Measurements from ENCODE around the gene LRRC61. TPM values are rescaled to one million over a fixed set of nuclear protein-coding genes. Genes with fewer than 3 reads are reported as not detected.
"Not testable (repeated sequence)": the region's sequence is repeated elsewhere in the genome, so short reads cannot be mapped to it uniquely, and the experiment has no call there.

LRRC61 gene
- total RNA-seq, 2 experiments from 2014 or later: 26.1 to 27.1 TPM

DNA sequence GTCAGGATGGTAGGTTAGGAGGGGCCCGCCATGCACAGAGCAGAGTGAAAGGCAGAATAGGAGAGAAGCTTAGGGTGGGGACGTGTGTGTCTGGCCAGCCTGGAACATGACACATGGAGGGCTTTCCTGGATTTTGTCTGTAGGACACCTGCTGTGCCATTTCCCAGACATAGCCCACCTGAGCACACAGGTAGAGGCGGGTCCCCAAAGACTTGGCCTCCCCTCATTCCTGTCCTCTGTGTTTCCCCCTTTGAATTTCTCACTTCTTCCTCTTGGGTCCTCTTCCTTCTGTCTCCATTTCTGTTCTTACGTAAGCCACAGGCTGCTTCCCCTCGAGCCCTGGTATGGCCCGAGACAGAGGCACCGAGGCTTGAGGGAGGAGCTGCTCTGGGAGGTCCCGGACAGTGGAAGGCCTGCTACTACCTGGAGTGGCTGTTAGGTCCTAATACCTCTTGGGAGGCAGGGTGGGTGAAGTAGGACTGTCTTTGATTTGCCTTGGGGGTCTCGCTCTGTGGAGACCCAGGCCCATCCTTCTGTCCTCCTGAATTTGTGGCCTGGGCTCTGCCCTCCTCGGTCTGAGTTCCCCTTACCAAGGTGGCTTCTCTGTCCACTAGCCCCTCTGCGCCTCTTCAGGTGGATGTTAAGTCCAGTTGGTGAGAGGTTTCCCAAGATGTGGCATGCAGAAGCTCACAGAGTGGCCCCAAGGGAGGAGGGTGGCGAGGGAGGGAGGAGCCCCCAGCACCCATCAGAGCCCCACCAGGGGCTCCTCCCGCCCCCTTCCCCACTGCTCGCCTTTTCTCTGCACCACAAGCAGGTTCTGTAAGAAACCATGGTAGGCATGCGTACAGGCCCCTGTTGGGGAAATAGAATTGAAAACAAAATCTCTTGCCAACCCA, 61.5 kb downstream of the LRRC61 start:
- Mint-ChIP-seq H3K9me3 (no peaks in the 10 kb centered on the region), H3K4me1 (ENCODE audit: low read depth) (peaks cover 18% of the 10 kb centered on the region), H3K27me3 (no peaks in the 10 kb centered on the region), H3K27ac (no peak overlapping the region), H3K36me3 (peaks cover 1% of the 10 kb centered on the region), H3K4me3 (no peak overlapping the region)
- CTCF ChIA-PET: interaction anchor here (0.8 kb wide), 1 partner anchor 21 kb away, joined by 3 read pairs; a partner anchor contains a TSS
- no peak for DNase-seq
- intact Hi-C loops (cut with micrococcal nuclease): no loop called here
- POLR2A ChIA-PET: interaction anchor here (1.0 kb wide), 1 partner anchor 21 kb away, joined by 3 read pairs; a partner anchor contains a TSS

DNA sequence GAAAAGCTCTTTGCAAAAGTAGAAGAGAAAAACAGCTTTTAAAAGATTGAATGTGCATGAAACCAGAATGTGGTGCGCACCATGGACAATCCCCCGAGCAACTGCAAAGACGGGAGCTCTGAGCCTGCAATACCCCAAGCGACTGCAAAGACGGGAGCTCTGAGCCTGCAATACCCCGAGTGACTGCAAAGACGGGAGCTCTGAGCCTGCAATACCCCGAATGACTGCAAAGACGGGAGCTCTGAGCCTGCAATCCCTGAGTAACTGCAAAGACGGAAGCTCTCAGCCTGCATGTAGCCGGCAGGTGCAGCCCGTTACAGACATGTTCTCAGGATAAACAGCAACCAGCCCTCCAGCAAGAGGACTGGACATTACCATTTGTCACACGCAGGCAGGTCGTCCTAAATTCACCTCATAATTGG, 62.2 kb downstream of the LRRC61 start:
- Mint-ChIP-seq H3K4me1 (ENCODE audit: low read depth) (peaks cover 12% of the 10 kb centered on the region), H3K4me3 (no peak overlapping the region)
- POLR2A ChIA-PET: interaction anchor here (1.0 kb wide), 1 partner anchor 21 kb away, joined by 3 read pairs; a partner anchor contains a TSS

DNA sequence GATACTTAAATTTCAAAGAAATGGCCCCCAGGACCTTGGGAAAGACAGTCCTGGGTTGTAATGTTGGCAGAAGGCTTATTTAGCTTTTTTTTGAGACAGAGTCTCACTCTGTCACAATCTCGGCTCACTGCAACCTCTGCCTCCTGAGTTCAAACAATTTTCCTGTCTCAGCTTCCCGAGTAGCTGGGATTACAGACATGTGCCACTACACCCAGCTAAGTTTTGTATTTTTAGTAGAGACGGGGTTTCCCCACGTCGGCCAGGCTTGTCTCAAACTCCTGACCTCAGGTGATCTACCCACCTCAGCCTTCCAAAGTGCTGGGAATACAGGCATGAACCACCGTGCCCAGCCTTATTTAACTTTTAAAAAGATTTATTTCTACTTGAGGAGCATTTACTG, 62.7 kb downstream of the LRRC61 start:
- H3K9me3 Mint-ChIP-seq; H3K27ac Mint-ChIP-seq; H3K27me3 Mint-ChIP-seq; H3K36me3 Mint-ChIP-seq; POLR2A ChIA-PET; intact Hi-C loops (cut with micrococcal nuclease); H3K4me1 Mint-ChIP-seq (ENCODE audit: low read depth); H3K4me3 Mint-ChIP-seq; DNase-seq: not testable (repeated sequence)
- CTCF ChIA-PET: interaction anchor here (1.0 to 1.4 kb wide), 3 partner anchors 18 to 29 kb away, joined by 3 read pairs; partner anchors contain the start of gene REPIN1

More for the DNA sequence above, 62.2 kb downstream of the LRRC61 start:
- intact Hi-C loops (cut with micrococcal nuclease): no loop called here
- H3K27me3 Mint-ChIP-seq: no peaks in the 10 kb centered on the region
- no peaks in the 10 kb centered on the region for H3K9me3 Mint-ChIP-seq
- H3K27ac Mint-ChIP-seq: no peak overlapping the region
- no peak for DNase-seq
- peaks cover 1% of the 10 kb centered on the region for H3K36me3 Mint-ChIP-seq
- CTCF ChIA-PET: interaction anchor here (0.8 kb wide), 1 partner anchor 20 kb away, joined by 3 read pairs; a partner anchor contains a TSS

Other genes starting within 250 kb of the LRRC61 start
- 1 to 10 TPM; 8.0 to 8.8 TPM for gene ACTR3C, start 190 bp downstream of the LRRC61 start, total RNA-seq
- not detected for gene RARRES2, start 18.3 kb downstream of the LRRC61 start, total RNA-seq
- 10 to 100 TPM; 52.3 to 56.9 TPM for gene REPIN1, start 45.5 kb downstream of the LRRC61 start, total RNA-seq
- 1 to 10 TPM; 6.0 to 6.8 TPM for gene ZNF775, start 56.0 kb downstream of the LRRC61 start, total RNA-seq
- 10 to 100 TPM; 11.8 TPM for gene GIMAP8, start 127.3 kb downstream of the LRRC61 start, total RNA-seq
- 10 to 100 TPM; 42.5 to 44.1 TPM for gene GIMAP7, start 191.5 kb downstream of the LRRC61 start, total RNA-seq
- 100 to 1,000 TPM; 128 to 140 TPM for gene GIMAP4, start 244.0 kb downstream of the LRRC61 start, total RNA-seq